WTC11 (cell line): ENCODE data around the gene BZW2. TPM values are rescaled to one million over a fixed set of nuclear protein-coding genes. Genes with fewer than 3 reads are reported as not detected.

ENCODE experiments used
- ATAC-seq: fragments of 200-7000 bp; cut with Tn5 transposase; 2 replicates; pipeline ENCODE4 v1.10.0; 2021; ENCODE audit warnings: mild to moderate bottlenecking, moderate library complexity
- CTCF ChIA-PET: fragments of 300-600 bp; sonication (Branson Sonifier 250); formaldehyde crosslinking; loops from one replicate; lab custom pipeline; 2021; ENCODE audit warnings: antibody characterized with exemption; lab: Charles Lee
- POLR2A ChIA-PET: fragments of 350-600 bp; sonication (Branson Sonifier 250); formaldehyde crosslinking; loops from one replicate; lab custom pipeline; 2021; ENCODE audit warnings: antibody characterized with exemption; lab: Charles Lee
- DNase-seq: peaks from one replicate; pipeline ENCODE4 v3.0.0; 2021; ENCODE audit warnings: low spot score
- H3K27ac Mint-ChIP-seq: 2 replicates; pipeline ENCODE4 v1.8.0; 2021; ENCODE audit warnings: mixed read lengths
- H3K27me3 Mint-ChIP-seq: 2 replicates; pipeline ENCODE4 v1.8.0; 2021; ENCODE audit warnings: low read depth, mild to moderate bottlenecking, moderate library complexity, mixed read lengths
- H3K36me3 Mint-ChIP-seq: 2 replicates; pipeline ENCODE4 v1.8.0; 2021; ENCODE audit warnings: mixed read lengths
- H3K4me1 Mint-ChIP-seq: 2 replicates; pipeline ENCODE4 v1.8.0; 2022; ENCODE audit warnings: mixed read lengths
- H3K4me3 Mint-ChIP-seq: 2 replicates; pipeline ENCODE4 v1.8.0; 2021; ENCODE audit warnings: mild to moderate bottlenecking, moderate library complexity, mixed read lengths
- H3K9me3 Mint-ChIP-seq: 2 replicates; pipeline ENCODE4 v1.8.0; 2021; ENCODE audit warnings: mixed read lengths
- E2F5 ChIP-seq: sonication (generic); formaldehyde crosslinking; IDR thresholded peaks from 2 replicates; pipeline ENCODE4 v1.8.1; 2022; ENCODE audit warnings: mild to moderate bottlenecking, moderate library complexity, missing genetic modification reagents
- ERG ChIP-seq: fragments of 250-450 bp; sonication (Bioruptor Pico); IDR thresholded peaks from 2 replicates; pipeline ENCODE4 v1.8.0; 2021; ENCODE audit warnings: mild to moderate bottlenecking
- ESRRA ChIP-seq: sonication (generic); formaldehyde crosslinking; IDR thresholded peaks from 2 replicates; pipeline ENCODE4 v1.8.1; 2022; ENCODE audit warnings: mild to moderate bottlenecking, missing genetic modification reagents, borderline replicate concordance
- HMGXB4 ChIP-seq: sonication (generic); formaldehyde crosslinking; IDR thresholded peaks from 2 replicates; pipeline ENCODE4 v1.8.1; 2023; ENCODE audit warnings: mild to moderate bottlenecking, moderate library complexity, missing genetic modification reagents
- PREB ChIP-seq: sonication (generic); formaldehyde crosslinking; IDR thresholded peaks from 2 replicates; pipeline ENCODE4 v1.8.1; 2022; ENCODE audit warnings: mild to moderate bottlenecking, missing genetic modification reagents, moderate library complexity, borderline replicate concordance
- SMAD3 ChIP-seq: sonication (generic); formaldehyde crosslinking; IDR thresholded peaks from 2 replicates; pipeline ENCODE4 v1.8.0; 2022; ENCODE audit warnings: missing genetic modification reagents, mild to moderate bottlenecking, borderline replicate concordance
- SOX15 ChIP-seq: fragments of 250-450 bp; sonication (Bioruptor Pico); IDR thresholded peaks from 2 replicates; pipeline ENCODE4 v1.9.0; 2021; ENCODE audit warnings: mild to moderate bottlenecking
- ZNF281 ChIP-seq: sonication (generic); formaldehyde crosslinking; IDR thresholded peaks from 2 replicates; pipeline ENCODE4 v1.8.0; 2023; ENCODE audit warnings: mild to moderate bottlenecking, missing genetic modification reagents
- ZNF425 ChIP-seq: fragments of 250-450 bp; sonication (Bioruptor Pico); conservative IDR thresholded peaks from 2 replicates; pipeline ENCODE4 v1.9.0; 2021; ENCODE audit warnings: mild to moderate bottlenecking
- total RNA-seq: library from RNA; stranded (reverse); gene quantifications from 3 replicates; pipeline ENCODE4 v1.2.3, GENCODE V29; 2021
- TF ChIP-seq, protein P1 (sequence below): fragments of 250-450 bp; sonication (Bioruptor Pico); IDR thresholded peaks from 2 replicates; pipeline ENCODE4 v1.9.0; 2021; ENCODE audit warnings: moderate library complexity, mild to moderate bottlenecking, inconsistent platforms, borderline replicate concordance
- TF ChIP-seq, protein P2 (sequence below): fragments of 250-450 bp; sonication (Bioruptor Pico); IDR thresholded peaks from 2 replicates; pipeline ENCODE4 v1.9.0; 2021; ENCODE audit warnings: mild to moderate bottlenecking

BZW2 gene
- total RNA-seq, 1 experiment from 2014 or later, result 105 TPM

- Mint-ChIP-seq H3K36me3 (no peaks in the 10 kb centered on the region), H3K27ac (no peak overlapping the region), H3K4me1 (peaks cover 51% of the 10 kb centered on the region), H3K9me3 (no peaks in the 10 kb centered on the region), H3K4me3 (no peak overlapping the region), H3K27me3 (no peaks in the 10 kb centered on the region)
- DNase-seq, result no peak
- no peak for ATAC-seq
- ChIA-PET CTCF (no interaction called here), POLR2A (no interaction called here)
- TF ChIP-seq SMAD3 (CRISPR knock-in tag), result no peak
- no peak for TF ChIP-seq SOX15
- no peak for TF ChIP-seq E2F5 (CRISPR knock-in tag)
- TF ChIP-seq PREB (CRISPR knock-in tag), result no peak
- no peak for TF ChIP-seq ERG (CRISPR knock-in tag)
- TF ChIP-seq, protein P1, sequence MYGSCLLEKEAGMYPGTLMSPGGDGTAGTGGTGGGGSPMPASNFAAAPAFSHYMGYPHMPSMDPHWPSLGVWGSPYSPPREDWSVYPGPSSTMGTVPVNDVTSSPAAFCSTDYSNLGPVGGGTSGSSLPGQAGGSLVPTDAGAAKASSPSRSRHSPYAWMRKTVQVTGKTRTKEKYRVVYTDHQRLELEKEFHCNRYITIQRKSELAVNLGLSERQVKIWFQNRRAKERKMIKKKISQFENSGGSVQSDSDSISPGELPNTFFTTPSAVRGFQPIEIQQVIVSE (CRISPR knock-in tag), result no peak
- TF ChIP-seq ZNF281 (CRISPR knock-in tag), result no peak
- TF ChIP-seq ZNF425, result no peak
- no peak for TF ChIP-seq ESRRA (CRISPR knock-in tag)
- TF ChIP-seq HMGXB4 (CRISPR knock-in tag), result no peak
- TF ChIP-seq, protein P2, sequence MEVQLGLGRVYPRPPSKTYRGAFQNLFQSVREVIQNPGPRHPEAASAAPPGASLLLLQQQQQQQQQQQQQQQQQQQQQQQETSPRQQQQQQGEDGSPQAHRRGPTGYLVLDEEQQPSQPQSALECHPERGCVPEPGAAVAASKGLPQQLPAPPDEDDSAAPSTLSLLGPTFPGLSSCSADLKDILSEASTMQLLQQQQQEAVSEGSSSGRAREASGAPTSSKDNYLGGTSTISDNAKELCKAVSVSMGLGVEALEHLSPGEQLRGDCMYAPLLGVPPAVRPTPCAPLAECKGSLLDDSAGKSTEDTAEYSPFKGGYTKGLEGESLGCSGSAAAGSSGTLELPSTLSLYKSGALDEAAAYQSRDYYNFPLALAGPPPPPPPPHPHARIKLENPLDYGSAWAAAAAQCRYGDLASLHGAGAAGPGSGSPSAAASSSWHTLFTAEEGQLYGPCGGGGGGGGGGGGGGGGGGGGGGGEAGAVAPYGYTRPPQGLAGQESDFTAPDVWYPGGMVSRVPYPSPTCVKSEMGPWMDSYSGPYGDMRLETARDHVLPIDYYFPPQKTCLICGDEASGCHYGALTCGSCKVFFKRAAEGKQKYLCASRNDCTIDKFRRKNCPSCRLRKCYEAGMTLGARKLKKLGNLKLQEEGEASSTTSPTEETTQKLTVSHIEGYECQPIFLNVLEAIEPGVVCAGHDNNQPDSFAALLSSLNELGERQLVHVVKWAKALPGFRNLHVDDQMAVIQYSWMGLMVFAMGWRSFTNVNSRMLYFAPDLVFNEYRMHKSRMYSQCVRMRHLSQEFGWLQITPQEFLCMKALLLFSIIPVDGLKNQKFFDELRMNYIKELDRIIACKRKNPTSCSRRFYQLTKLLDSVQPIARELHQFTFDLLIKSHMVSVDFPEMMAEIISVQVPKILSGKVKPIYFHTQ (CRISPR knock-in tag), result no peak
Observed at GRCh38 chr7:16656141-16656540, 10.2 kb downstream of the BZW2 start.
